K562 (cell line): ENCODE measurements around the gene SLAMF8. TPM values are rescaled to one million over a fixed set of nuclear protein-coding genes. Genes with fewer than 3 reads are reported as not detected.
A peak's percentile ranks its signal among the peaks of the same experiment; 100 is the strongest.

Experiments used
- CREB5 ChIP-seq: fragments of 250-450 bp; sonication (Bioruptor Pico); IDR thresholded peaks from 2 replicates; pipeline ENCODE4 v1.5.0; 2020; ENCODE audit warnings: mild to moderate bottlenecking
- E2F8 ChIP-seq: fragments of 450-650 bp; IDR thresholded peaks from 2 replicates; pipeline ENCODE4 v1.7.1; 2018; ENCODE audit warnings: mild to moderate bottlenecking, low read depth; ENCODE audit not compliant: partially characterized antibody
- ELF4 ChIP-seq: fragments of 450-650 bp; formaldehyde crosslinking; IDR thresholded peaks from 2 replicates; pipeline ENCODE4 v1.4.0; 2022; ENCODE audit warnings: missing genetic modification characterization
- HMG20B ChIP-seq: fragments of 250-450 bp; sonication (Bioruptor Pico); IDR thresholded peaks from 2 replicates; pipeline ENCODE4 v1.5.0; 2021; ENCODE audit warnings: mild to moderate bottlenecking
- MBD2 ChIP-seq: sonication (generic); IDR thresholded peaks from 2 replicates; pipeline ENCODE4 v1.6.1; 2016; ENCODE audit warnings: low read depth, borderline replicate concordance
- MLX ChIP-seq, 2 experiments: fragments of 450-650 bp in 1 of 2; sonication (generic) in 1 of 2; formaldehyde crosslinking; conservative IDR thresholded peaks; 2 replicates each; pipeline versions ENCODE4 v1.4.0 to v1.8.1; 2020 to 2022; ENCODE audit warnings: mild to moderate bottlenecking in 1 of 2, missing genetic modification reagents in 1 of 2
- PCBP2 ChIP-seq: fragments of 200-400 bp; formaldehyde crosslinking; IDR thresholded peaks from 2 replicates; pipeline ENCODE4 v1.6.1; 2018; ENCODE audit warnings: low read length, low read depth, mild to moderate bottlenecking, moderate library complexity; ENCODE audit not compliant: poor library complexity, severe bottlenecking
- PRDM10 ChIP-seq: fragments of 450-650 bp; IDR thresholded peaks from 2 replicates; pipeline ENCODE4 v1.6.1; 2018; ENCODE audit not compliant: partially characterized antibody
- PURB ChIP-seq: sonication (generic); formaldehyde crosslinking; IDR thresholded peaks from 2 replicates; pipeline ENCODE4 v1.9.0; 2021; ENCODE audit warnings: low read depth, mild to moderate bottlenecking, missing genetic modification reagents
- PYGO2 ChIP-seq: fragments of 450-650 bp; IDR thresholded peaks from 2 replicates; pipeline ENCODE4 v1.6.1; 2016; ENCODE audit warnings: mild to moderate bottlenecking, missing genetic modification characterization, moderate library complexity, missing compliant biosample characterization
- TAL1 ChIP-seq: fragments of 450-650 bp; IDR thresholded peaks from 2 replicates; pipeline ENCODE4 v1.6.1; 2016; ENCODE audit warnings: mild to moderate bottlenecking
- XRCC4 ChIP-seq: IDR thresholded peaks from one replicate; pipeline ENCODE4 v1.6.1; 2011; ENCODE audit not compliant: insufficient read depth, insufficient read length; ENCODE audit errors: extremely low read depth
- ZBTB26 ChIP-seq: fragments of 450-650 bp; formaldehyde crosslinking; IDR thresholded peaks from 2 replicates; pipeline ENCODE4 v1.4.0; 2022; ENCODE audit warnings: missing genetic modification characterization
- ZFP36 ChIP-seq: fragments of 150-350 bp; IDR thresholded peaks from 2 replicates; pipeline ENCODE4 v1.6.1; 2018; ENCODE audit warnings: low read length, low read depth; ENCODE audit not compliant: partially characterized antibody
- ZKSCAN3 ChIP-seq: fragments of 250-450 bp; sonication (Bioruptor Pico); IDR thresholded peaks from 2 replicates; pipeline ENCODE4 v1.4.0; 2020
- ZNF165 ChIP-seq: fragments of 250-450 bp; sonication (Bioruptor Pico); IDR thresholded peaks from 2 replicates; pipeline ENCODE4 v1.4.0; 2020; ENCODE audit warnings: borderline replicate concordance
- ZNF644 ChIP-seq: fragments of 200-800 bp; sonication (Bioruptor generic); IDR thresholded peaks from 2 replicates; pipeline ENCODE4 v1.6.1; 2016; ENCODE audit warnings: low read depth, missing genetic modification characterization, missing compliant biosample characterization
- polyA plus RNA-seq, 8 experiments: library from polyadenylated mRNA; depleted of rRNA in 4 of 8; stranded (reverse) in 5 of 8; unstranded in 3 of 8; fragments of >200 nt; fragmentation: Nextera tagmentation in 2 of 8; fragmentation: Illumina TruSeq in 1 of 8; extraction: Ambion mirVana in 2 of 8; extraction: Trizol in 1 of 8; gene quantifications; 2 replicates each; pipeline versions ENCODE4 v1.2.1 to v1.2.3, GENCODE V29; 2011 to 2014; ENCODE audit warnings: inconsistent platforms in 1 of 8, missing spikeins in 1 of 8
- total RNA-seq, 7 experiments: library from RNA; depleted of rRNA in 6 of 7; stranded (reverse); fragments of >200 nt in 6 of 7; fragmentation: Illumina TruSeq in 2 of 7; extraction: Trizol in 2 of 7; gene quantifications; 2 replicates each; pipeline versions ENCODE4 v1.2.1 to v1.2.3, GENCODE V29; 2011 to 2021; ENCODE audit warnings: low replicate concordance in 1 of 7

Gene SLAMF8
- total and polyA plus RNA-seq, 9 of the 15 experiments (the other 6 are each of a cell fraction or from before 2014, with no cell fraction given), result not detected

- TF ChIP-seq XRCC4 (no peak), HMG20B (CRISPR knock-in tag) (no peak), ZNF644 (no peak), PRDM10 (peak; percentile 99), PYGO2 (no peak), MBD2 (no peak), ZBTB26 (CRISPR knock-in tag) (no peak), E2F8 (no peak), ZFP36 (no peak), ZKSCAN3 (CRISPR knock-in tag) (no peak), PCBP2 (no peak), CREB5 (CRISPR knock-in tag) (no peak), ELF4 (CRISPR knock-in tag) (no peak), MLX (CRISPR knock-in tag; conservative IDR thresholded peaks at IDR 0.05) (no peak), PURB (CRISPR knock-in tag) (no peak), TAL1 (no peak), ZNF165 (CRISPR knock-in tag) (no peak)
Measured at GRCh38 chr1:159817276-159818041, 9.2 kb upstream of the SLAMF8 start (continued).
